ENCODE data around the gene SCFD2.

GRCh38 chr4:52964561-52965101, 401.2 kb downstream of the SCFD2 start:
- TF ChIP-seq, protein P1, sequence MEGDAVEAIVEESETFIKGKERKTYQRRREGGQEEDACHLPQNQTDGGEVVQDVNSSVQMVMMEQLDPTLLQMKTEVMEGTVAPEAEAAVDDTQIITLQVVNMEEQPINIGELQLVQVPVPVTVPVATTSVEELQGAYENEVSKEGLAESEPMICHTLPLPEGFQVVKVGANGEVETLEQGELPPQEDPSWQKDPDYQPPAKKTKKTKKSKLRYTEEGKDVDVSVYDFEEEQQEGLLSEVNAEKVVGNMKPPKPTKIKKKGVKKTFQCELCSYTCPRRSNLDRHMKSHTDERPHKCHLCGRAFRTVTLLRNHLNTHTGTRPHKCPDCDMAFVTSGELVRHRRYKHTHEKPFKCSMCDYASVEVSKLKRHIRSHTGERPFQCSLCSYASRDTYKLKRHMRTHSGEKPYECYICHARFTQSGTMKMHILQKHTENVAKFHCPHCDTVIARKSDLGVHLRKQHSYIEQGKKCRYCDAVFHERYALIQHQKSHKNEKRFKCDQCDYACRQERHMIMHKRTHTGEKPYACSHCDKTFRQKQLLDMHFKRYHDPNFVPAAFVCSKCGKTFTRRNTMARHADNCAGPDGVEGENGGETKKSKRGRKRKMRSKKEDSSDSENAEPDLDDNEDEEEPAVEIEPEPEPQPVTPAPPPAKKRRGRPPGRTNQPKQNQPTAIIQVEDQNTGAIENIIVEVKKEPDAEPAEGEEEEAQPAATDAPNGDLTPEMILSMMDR (conservative IDR thresholded peaks at IDR 0.05 in 1 of 2, IDR thresholded peaks at IDR 0.05 in 1 of 2; ENCODE audit: extremely low read depth in 1 of 2, insufficient read depth in 1 of 2, low read depth in 1 of 2, low read length in 2 of 2): no peak
- TF ChIP-seq EZH2 (IDR thresholded peaks at IDR 0.05; ENCODE audit: borderline replicate concordance, low read length): no peak
